K562 (cell line): ENCODE results near the gene HIVEP2. TPM values are rescaled to one million over a fixed set of nuclear protein-coding genes. Genes with fewer than 3 reads are reported as not detected.

Experiments
- ATAC-seq: fragments of 200-7000 bp; cut with Tn5 transposase; 3 replicates; pipeline ENCODE4 v1.9.1; 2020; ENCODE audit warnings: moderate library complexity
- BruUV-seq: library from RNA; stranded (reverse); fragments of 400-500 nt; replicated peaks from 2 replicates; lab custom pipeline; 2021; lab: Mats Ljungman, UMichigan
- CTCF ChIA-PET: fragments of 300-600 bp; formaldehyde crosslinking; extraction: SDS; loops from one replicate; lab custom pipeline; 2021; ENCODE audit warnings: low intra/inter-chr PET ratio; lab: Yijun Ruan, JAX
- POLR2A ChIA-PET: fragments of 300-600, 350-650 bp; sonication (Branson Sonifier 250); formaldehyde crosslinking; extraction: SDS; loops from one replicate; lab custom pipeline; 2021; ENCODE audit warnings: antibody characterized with exemption, inconsistent platforms; lab: Yijun Ruan, JAX
- DNase-seq, 4 experiments: peaks; one replicate each; pipeline versions ENCODE4 v3.0.0 to v3.0.0-alpha.2; 2011 to 2018; ENCODE audit warnings: low spot score in 3 of 4, mixed read lengths in 3 of 4; ENCODE audit errors: extremely low read depth in 1 of 4
- FAIRE-seq: peaks from 2 replicates; lab custom pipeline; 2011; peaks lifted over from hg19 to GRCh38; lab: Jason Lieb, UNC
- H2AFZ ChIP-seq: 2 replicates; pipeline ENCODE4 v1.6.0; 2011; ENCODE audit warnings: low read depth, low read length, control low read depth, inconsistent platforms
- H3K27ac ChIP-seq: fragments of 200-600 bp; 3 replicates; pipeline ENCODE4 v1.8.0; 2011; ENCODE audit warnings: low read depth, mild to moderate bottlenecking, control low read depth, inconsistent platforms, low read length, moderate library complexity, mixed read lengths; ENCODE audit errors: extremely low read depth
- H3K27me3 ChIP-seq, 2 experiments: fragments of 300-600 bp in 1 of 2; 2 replicates in 1 of 2; 3 replicates in 1 of 2; pipeline versions ENCODE4 v1.6.0 to v1.8.0; 2011; ENCODE audit warnings: inconsistent platforms in 2 of 2, low read length in 2 of 2, mild to moderate bottlenecking in 1 of 2, mixed read lengths in 1 of 2, moderate library complexity in 1 of 2; ENCODE audit not compliant: control insufficient read depth in 2 of 2, insufficient read depth in 2 of 2
- H3K36me3 ChIP-seq: fragments of 300-600 bp; 3 replicates; pipeline ENCODE4 v1.8.0; 2011; ENCODE audit warnings: mild to moderate bottlenecking, low read length, inconsistent platforms; ENCODE audit not compliant: control insufficient read depth, insufficient read depth
- H3K4me1 ChIP-seq, 2 experiments: fragments of 200-600 bp in 1 of 2; replicated peaks in 1 of 2; 2 replicates in 1 of 2; 3 replicates in 1 of 2; pipeline versions ENCODE4 v1.5.1 to v1.8.0; 2011; ENCODE audit warnings: inconsistent platforms in 2 of 2, low read length in 2 of 2, mild to moderate bottlenecking in 1 of 2, mixed read lengths in 1 of 2, moderate library complexity in 1 of 2; ENCODE audit not compliant: control insufficient read depth in 2 of 2, insufficient read depth in 2 of 2
- H3K4me2 ChIP-seq: 2 replicates; pipeline ENCODE4 v1.6.1; 2011; ENCODE audit warnings: low read length, control low read depth, inconsistent platforms, mixed read lengths; ENCODE audit not compliant: insufficient read depth
- H3K4me3 ChIP-seq: fragments of 200-600 bp; sonication (generic), shearing (Covaris generic); 2 replicates; pipeline ENCODE4 v1.5.1; 2016; ENCODE audit warnings: control low read depth, inconsistent platforms
- H3K79me2 ChIP-seq: fragments of 200-600 bp; 3 replicates; pipeline ENCODE4 v1.8.0; 2011; ENCODE audit warnings: low read length, inconsistent platforms; ENCODE audit not compliant: control insufficient read depth, insufficient read depth
- H3K9ac ChIP-seq, 2 experiments: 2 replicates each; pipeline versions ENCODE4 v1.6.0 to v1.6.1; 2011; ENCODE audit warnings: low read depth in 2 of 2, low read length in 2 of 2, control low read depth in 1 of 2, inconsistent platforms in 1 of 2, mild to moderate bottlenecking in 1 of 2, mixed read lengths in 1 of 2; ENCODE audit not compliant: insufficient read depth in 1 of 2
- H3K9me1 ChIP-seq: one replicate; pipeline ENCODE4 v1.6.0; 2011; ENCODE audit warnings: inconsistent platforms, mild to moderate bottlenecking, low read length, moderate library complexity; ENCODE audit not compliant: control insufficient read depth, insufficient read depth
- H3K9me3 ChIP-seq: replicated peaks from 2 replicates; pipeline ENCODE4 v1.5.1; 2011; ENCODE audit warnings: low read depth, low read length, inconsistent platforms; ENCODE audit not compliant: control insufficient read depth, insufficient read depth
- H4K20me1 ChIP-seq: replicated peaks from 2 replicates; pipeline ENCODE4 v1.6.1; 2011; ENCODE audit warnings: low read length, inconsistent platforms, mixed read lengths; ENCODE audit not compliant: control insufficient read depth, insufficient read depth
- ELF2 ChIP-seq: fragments of 250-450 bp; sonication (Bioruptor Pico); IDR thresholded peaks from 2 replicates; pipeline ENCODE4 v1.5.0; 2021; ENCODE audit warnings: mild to moderate bottlenecking
- MCM5 ChIP-seq: fragments of 450-650 bp; IDR thresholded peaks from 2 replicates; pipeline ENCODE4 v1.6.1; 2016; ENCODE audit warnings: low read depth
- MED1 ChIP-seq: sonication (generic); formaldehyde crosslinking; IDR thresholded peaks from 2 replicates; pipeline ENCODE4 v1.8.1; 2023; ENCODE audit warnings: missing genetic modification reagents, borderline replicate concordance
- MYC ChIP-seq, 2 experiments: fragments of 250-450 bp in 1 of 2; sonication (Bioruptor Pico) in 1 of 2; IDR thresholded peaks; 2 replicates each; pipeline versions ENCODE4 v1.5.1 to v1.6.1; 2012 to 2021; ENCODE audit warnings: low read depth in 2 of 2, borderline replicate concordance in 1 of 2, improper control_type of control experiment in 1 of 2, low read length in 1 of 2, mild to moderate bottlenecking in 1 of 2, moderate library complexity in 1 of 2
- PHB ChIP-seq: fragments of 250-450 bp; sonication (Bioruptor Pico); IDR thresholded peaks from 2 replicates; pipeline ENCODE4 v1.5.0; 2021
- POLR2G ChIP-seq: fragments of 200-400 bp; formaldehyde crosslinking; IDR thresholded peaks from 2 replicates; pipeline ENCODE4 v1.6.1; 2017; ENCODE audit warnings: low read depth, mild to moderate bottlenecking, antibody characterized with exemption, low read length, moderate library complexity
- STAT6 ChIP-seq: sonication (generic); formaldehyde crosslinking; IDR thresholded peaks from 2 replicates; pipeline ENCODE4 v1.8.1; 2023; ENCODE audit warnings: mild to moderate bottlenecking, missing genetic modification reagents
- TRIM25 ChIP-seq: fragments of 450-650 bp; IDR thresholded peaks from 2 replicates; pipeline ENCODE4 v1.7.0; 2016; ENCODE audit warnings: borderline replicate concordance
- ZNF174 ChIP-seq: fragments of 250-450 bp; sonication (Bioruptor Pico); IDR thresholded peaks from 2 replicates; pipeline ENCODE4 v1.4.0; 2020; ENCODE audit warnings: mild to moderate bottlenecking
- WGBS: fragments of 100-300 bp; shearing (Covaris generic); methylation state at CpG from one replicate; pipeline ENCODE4 v1.1.6; 2016; ENCODE audit warnings: low coverage, mixed read lengths; ENCODE audit not compliant: insufficient coverage; ENCODE audit errors: missing lambda C conversion rate; 5-methylcytosine and 5-hydroxymethylcytosine counted together
- in situ Hi-C: fragments of 300-500 bp; cut with MboI; formaldehyde crosslinking; loops from 4 replicates; pipeline ENCODE4 v1.15.0; 2018; ENCODE audit warnings: inconsistent platforms, mixed read lengths
- intact Hi-C: fragments of 100-400 bp; cut with micrococcal nuclease; formaldehyde crosslinking; loops from 2 replicates; pipeline ENCODE4 v1.14.2; 2022
- polyA plus RNA-seq, 8 experiments: library from polyadenylated mRNA; depleted of rRNA in 4 of 8; stranded (reverse) in 5 of 8; unstranded in 3 of 8; fragments of >200 nt; fragmentation: Nextera tagmentation in 2 of 8; fragmentation: Illumina TruSeq in 1 of 8; extraction: Ambion mirVana in 2 of 8; extraction: Trizol in 1 of 8; gene quantifications; 2 replicates each; pipeline versions ENCODE4 v1.2.1 to v1.2.3, GENCODE V29; 2011 to 2014; ENCODE audit warnings: inconsistent platforms in 1 of 8, missing spikeins in 1 of 8
- total RNA-seq, 7 experiments: library from RNA; depleted of rRNA in 6 of 7; stranded (reverse); fragments of >200 nt in 6 of 7; fragmentation: Illumina TruSeq in 2 of 7; extraction: Trizol in 2 of 7; gene quantifications; 2 replicates each; pipeline versions ENCODE4 v1.2.1 to v1.2.3, GENCODE V29; 2011 to 2021; ENCODE audit warnings: low replicate concordance in 1 of 7

The HIVEP2 gene
- total and polyA plus RNA-seq, 9 of the 15 experiments (the other 6 are each of a cell fraction or from before 2014, with no cell fraction given) = under 0.01 to 1.2 (median 0.31) TPM

GRCh38 chr6:142887517-142887916 lies 57.5 kb downstream of the HIVEP2 start:
- Histone ChIP-seq H2AFZ (no peak overlapping the region), H3K9ac (no peak overlapping the region), H3K36me3 (no peaks in the 10 kb centered on the region), H3K4me2 (no peak overlapping the region), H3K4me1 (no peaks in the 10 kb centered on the region), H3K79me2 (no peaks in the 10 kb centered on the region), H3K4me3 (no peak overlapping the region), H3K9me1 (no peaks in the 10 kb centered on the region), H4K20me1 (no peaks in the 10 kb centered on the region), H3K9me3 (no peaks in the 10 kb centered on the region), H3K27me3 (no peaks in the 10 kb centered on the region; a peak in 1 of 5 replicates), H3K27ac (no peak overlapping the region)
- no TSS peak for BruUV-seq
- DNase-seq (no peak), ATAC-seq (no peak), FAIRE-seq (no peak)
- no peak for TF ChIP-seq STAT6
- in situ Hi-C loops (no loop called here), intact Hi-C loops (no loop called here)
- POLR2A ChIA-PET = no interaction called here
- WGBS = 1% methylated on average over 3 of the region's 3 CpGs
- CTCF ChIA-PET = no interaction called here

- H3K27ac ChIP-seq = no peak overlapping the region
- no peak overlapping the region for H3K9ac ChIP-seq
- no peak overlapping the region for H2AFZ ChIP-seq
- H3K36me3 ChIP-seq = no peaks in the 10 kb centered on the region
- no peaks in the 10 kb centered on the region for H3K27me3 ChIP-seq
- H3K9me1 ChIP-seq = no peaks in the 10 kb centered on the region
- intact Hi-C loops = no loop called here
- CTCF ChIA-PET = no interaction called here
- no peaks in the 10 kb centered on the region for H4K20me1 ChIP-seq
- in situ Hi-C loops = no loop called here
- no peaks in the 10 kb centered on the region for H3K9me3 ChIP-seq
- FAIRE-seq = peak; percentile 65
- peak; percentile 73 for ATAC-seq
- no peak overlapping the region for H3K4me3 ChIP-seq
- no TSS peak for BruUV-seq
- no peaks in the 10 kb centered on the region for H3K79me2 ChIP-seq
- H3K4me1 ChIP-seq = no peaks in the 10 kb centered on the region
- POLR2A ChIA-PET = no interaction called here
- no peak overlapping the region for H3K4me2 ChIP-seq
- peak in 1 of 4 experiments; percentile 16 for DNase-seq
- 3% methylated on average over 4 of the region's 4 CpGs for WGBS
- TF ChIP-seq MED1 (CRISPR knock-in tag) (no peak), PHB (CRISPR knock-in tag) (no peak), MYC (IDR thresholded peaks at IDR 0.05; ENCODE audit: low read depth, low read length) (0 out of 2 replicates have a peak, but pooled peaks have one; percentile 20), MYC (CRISPR knock-in tag; IDR thresholded peaks at IDR 0.05; ENCODE audit: borderline replicate concordance, low read depth) (no peak), POLR2G (no peak), TRIM25 (no peak), ELF2 (CRISPR knock-in tag) (no peak), ZNF174 (CRISPR knock-in tag) (no peak), MCM5 (no peak)
Measured at GRCh38 chr6:142886431-142887170, 58.4 kb downstream of the HIVEP2 start.
